Activated CD4-positive, alpha-beta T cell treated with anti-CD3 and anti-CD28 coated beads for 48 hours (primary cell): ENCODE measurements around the gene CDH20.
"Not testable (repeated sequence)": the region's sequence is repeated elsewhere in the genome, so short reads cannot be mapped to it uniquely, and the experiment has no call there.

Experiments used
- DNase-seq: peaks from one replicate; pipeline ENCODE4 v3.0.0-alpha.2; 2020

CDH20 gene

GRCh38 chr18:61350578-61350977 is 17.3 kb downstream of the CDH20 start:
- DNase-seq, result no peak

GRCh38 chr18:61352059-61352458 is 18.8 kb downstream of the CDH20 start:
- no peak for DNase-seq

GRCh38 chr18:61352611-61353010 is 19.4 kb downstream of the CDH20 start:
- DNase-seq, result no peak

GRCh38 chr18:61360404-61361383 is 27.5 kb downstream of the CDH20 start:
- no peak for DNase-seq

- DNase-seq, result no peak
Observed at GRCh38 chr18:61362511-61362910, 29.3 kb downstream of the CDH20 start.

- DNase-seq, result no peak
Observed at GRCh38 chr18:61364953-61365352, 31.7 kb downstream of the CDH20 start.

- DNase-seq, result no peak
Observed at GRCh38 chr18:61368001-61368400, 34.8 kb downstream of the CDH20 start.

GRCh38 chr18:61369671-61370070 is 36.4 kb downstream of the CDH20 start:
- not testable (repeated sequence) for DNase-seq

GRCh38 chr18:61371111-61371510 is 37.9 kb downstream of the CDH20 start:
- no peak for DNase-seq

- DNase-seq, result no peak
Observed at GRCh38 chr18:61379827-61380226, 46.6 kb downstream of the CDH20 start.

GRCh38 chr18:61388010-61388409 is 54.8 kb downstream of the CDH20 start:
- no peak for DNase-seq

GRCh38 chr18:61394983-61395382 is 61.8 kb downstream of the CDH20 start:
- DNase-seq, result no peak

GRCh38 chr18:61397222-61397621 is 64.0 kb downstream of the CDH20 start:
- no peak for DNase-seq

- DNase-seq, result no peak
Observed at GRCh38 chr18:61398961-61399705, 65.9 kb downstream of the CDH20 start.

GRCh38 chr18:61400016-61400635 is 66.9 kb downstream of the CDH20 start:
- DNase-seq, result no peak

GRCh38 chr18:61400716-61401115 is 67.5 kb downstream of the CDH20 start:
- DNase-seq, result no peak

GRCh38 chr18:61402726-61403125 is 69.5 kb downstream of the CDH20 start:
- DNase-seq, result no peak

- DNase-seq, result no peak
Observed at GRCh38 chr18:61413396-61413795, 80.2 kb downstream of the CDH20 start.

- DNase-seq, result no peak
Observed at GRCh38 chr18:61414086-61414485, 80.9 kb downstream of the CDH20 start.

GRCh38 chr18:61419763-61420162 is 86.5 kb downstream of the CDH20 start:
- DNase-seq, result no peak

GRCh38 chr18:61420218-61420885 is 87.1 kb downstream of the CDH20 start:
- no peak for DNase-seq

- no peak for DNase-seq
Observed at GRCh38 chr18:61426492-61427053, 93.3 kb downstream of the CDH20 start.

GRCh38 chr18:61428266-61428665 is 95.0 kb downstream of the CDH20 start:
- no peak for DNase-seq
